Neuronal stem cell (in vitro differentiated cells): ENCODE results near the gene MYORG.
A peak's percentile ranks its signal among the peaks of the same experiment; 100 is the strongest.

Experiments used
- DNase-seq: peaks from one replicate; pipeline ENCODE4 v3.0.0-alpha.2; 2013; ENCODE audit warnings: low spot score
- H2AFZ ChIP-seq: one replicate; pipeline ENCODE4 v1.6.1; 2013; ENCODE audit warnings: mild to moderate bottlenecking, low read length, inconsistent platforms
- H2AK5ac ChIP-seq: 2 replicates; pipeline ENCODE4 v1.6.1; 2013; ENCODE audit warnings: low read depth, mild to moderate bottlenecking, inconsistent platforms, low read length, moderate library complexity, mixed read lengths
- H2BK120ac ChIP-seq: 2 replicates; pipeline ENCODE4 v1.6.1; 2013; ENCODE audit warnings: low read depth, mild to moderate bottlenecking, inconsistent platforms, low read length, moderate library complexity, mixed read lengths
- H2BK12ac ChIP-seq: one replicate; pipeline ENCODE4 v1.6.1; 2013; ENCODE audit warnings: low read length, inconsistent platforms
- H2BK15ac ChIP-seq: 2 replicates; pipeline ENCODE4 v1.6.1; 2013; ENCODE audit warnings: mild to moderate bottlenecking, low read length, inconsistent platforms, mixed read lengths
- H2BK5ac ChIP-seq: one replicate; pipeline ENCODE4 v1.6.1; 2013; ENCODE audit warnings: inconsistent platforms, mild to moderate bottlenecking, low read length, moderate library complexity
- H3K14ac ChIP-seq: one replicate; pipeline ENCODE4 v1.6.1; 2013; ENCODE audit warnings: low read length, inconsistent platforms
- H3K18ac ChIP-seq: 2 replicates; pipeline ENCODE4 v1.6.1; 2013; ENCODE audit warnings: low read length, inconsistent platforms
- H3K23ac ChIP-seq: 2 replicates; pipeline ENCODE4 v1.6.1; 2013; ENCODE audit warnings: low read depth, mild to moderate bottlenecking, mixed read lengths, low read length, inconsistent platforms; ENCODE audit not compliant: poor library complexity
- H3K27ac ChIP-seq: replicated peaks from 3 replicates; pipeline ENCODE4 v1.5.1; 2013; ENCODE audit warnings: low read length, inconsistent platforms
- H3K27me3 ChIP-seq, 3 experiments: 2 replicates each; pipeline ENCODE4 v1.6.1; 2013; ENCODE audit warnings: low read length in 3 of 3, mild to moderate bottlenecking in 2 of 3, inconsistent platforms in 1 of 3, low read depth in 1 of 3, mixed read lengths in 1 of 3, moderate library complexity in 1 of 3; ENCODE audit not compliant: control insufficient read depth in 3 of 3, insufficient read depth in 3 of 3
- H3K36me3 ChIP-seq, 2 donors: replicated peaks in 1 of 2; 2 replicates each; pipeline ENCODE4 v1.6.1; 2013; ENCODE audit warnings: low read length in 2 of 2; ENCODE audit not compliant: control insufficient read depth in 2 of 2, insufficient read depth in 2 of 2
- H3K4ac ChIP-seq: 2 replicates; pipeline ENCODE4 v1.6.1; 2013; ENCODE audit warnings: inconsistent platforms, mild to moderate bottlenecking, low read length, moderate library complexity
- H3K4me1 ChIP-seq, 2 donors: 1 replicate in 1 of 2; 2 replicates in 1 of 2; pipeline ENCODE4 v1.6.1; 2013; ENCODE audit warnings: low read length in 2 of 2, low read depth in 1 of 2; ENCODE audit not compliant: control insufficient read depth in 2 of 2, insufficient read depth in 1 of 2
- H3K4me2 ChIP-seq: one replicate; pipeline ENCODE4 v1.6.1; 2013; ENCODE audit warnings: mild to moderate bottlenecking, low read length, inconsistent platforms; ENCODE audit not compliant: insufficient read depth, poor library complexity, severe bottlenecking
- H3K4me3 ChIP-seq, 2 donors: 2 replicates each; pipeline ENCODE4 v1.5.1; 2013; ENCODE audit warnings: low read length in 2 of 2, mild to moderate bottlenecking in 2 of 2, inconsistent platforms in 1 of 2, moderate library complexity in 1 of 2
- H3K79me1 ChIP-seq: one replicate; pipeline ENCODE4 v1.6.1; 2013; ENCODE audit warnings: low read depth, mild to moderate bottlenecking, inconsistent platforms, low read length, moderate library complexity
- H3K9ac ChIP-seq: one replicate; pipeline ENCODE4 v1.6.1; 2013; ENCODE audit warnings: mild to moderate bottlenecking, low read depth, low read length, inconsistent platforms; ENCODE audit not compliant: poor library complexity
- H3K9me3 ChIP-seq, 2 donors: replicated peaks in 1 of 2; 2 replicates each; pipeline versions ENCODE3 to v1.6.1; 2013; ENCODE audit warnings: low read length in 2 of 2, mild to moderate bottlenecking in 2 of 2, inconsistent platforms in 1 of 2, low read depth in 1 of 2, mixed read lengths in 1 of 2, moderate library complexity in 1 of 2; ENCODE audit not compliant: control insufficient read depth in 2 of 2, insufficient read depth in 1 of 2
- H4K8ac ChIP-seq: one replicate; pipeline ENCODE4 v1.6.1; 2013; ENCODE audit warnings: low read depth, mild to moderate bottlenecking, inconsistent platforms, low read length, moderate library complexity
- H4K91ac ChIP-seq: one replicate; pipeline ENCODE4 v1.6.1; 2013; ENCODE audit warnings: low read length, low read depth, mild to moderate bottlenecking, inconsistent platforms; ENCODE audit not compliant: poor library complexity
- WGBS, 2 donors: extraction: QIAGEN DNeasy Blood & Tissue Kit; methylation state at CpG; one replicate each; pipeline ENCODE4 v1.1.7; 2013; ENCODE audit warnings: missing lambda C conversion rate in 2 of 2, mixed read lengths in 1 of 2; ENCODE audit not compliant: insufficient read length in 2 of 2, insufficient replicate concordance in 1 of 2; ENCODE audit errors: extremely low coverage in 2 of 2; 5-methylcytosine and 5-hydroxymethylcytosine counted together

Gene MYORG

GRCh38 chr9:34347800-34348158 is 28.9 kb downstream of the MYORG start:
- Histone ChIP-seq H3K27ac (no peak overlapping the region), H3K9me3 (no peaks in the 10 kb centered on the region)

GRCh38 chr9:34346873-34347799 is 29.6 kb downstream of the MYORG start:
- Histone ChIP-seq H3K18ac (no peak overlapping the region), H2AK5ac (no peak overlapping the region), H3K27ac (no peak overlapping the region), H2BK15ac (no peak overlapping the region), H2BK12ac (peak overlapping the region; percentile 73), H4K91ac (no peak overlapping the region), H3K36me3 (peaks cover 5 to 24% of the 10 kb centered on the region in 2 donors), H3K79me1 (peaks cover 3% of the 10 kb centered on the region), H4K8ac (no peak overlapping the region), H3K4me1 (no peaks in the 10 kb centered on the region), H3K4me2 (no peak overlapping the region), H3K4ac (no peak overlapping the region), H3K4me3 (no peak overlapping the region), H3K14ac (no peak overlapping the region), H3K9ac (peak overlapping the region; percentile 44), H3K27me3 (no peaks in the 10 kb centered on the region), H3K9me3 (no peaks in the 10 kb centered on the region), H2AFZ (no peak overlapping the region), H3K23ac (no peak overlapping the region), H2BK120ac (no peak overlapping the region), H2BK5ac (peak overlapping the region; percentile 39)
- WGBS, 2 donors, result no CpG with 5 or more reads among the region's 15 CpGs
- DNase-seq, result no peak

More at GRCh38 chr9:34347800-34348158, 28.9 kb downstream of the MYORG start:
- no peak for DNase-seq
- no peak overlapping the region for H3K14ac ChIP-seq
- H3K4me1 ChIP-seq, result no peaks in the 10 kb centered on the region
- H2BK5ac ChIP-seq, result no peak overlapping the region
- no peak overlapping the region for H2BK120ac ChIP-seq
- no peak overlapping the region for H2BK12ac ChIP-seq
- H3K23ac ChIP-seq, result no peak overlapping the region
- H4K8ac ChIP-seq, result no peak overlapping the region
- no peak overlapping the region for H3K4me2 ChIP-seq
- no peak overlapping the region for H3K18ac ChIP-seq
- no peak overlapping the region for H3K9ac ChIP-seq
- no peak overlapping the region for H2AK5ac ChIP-seq
- no peak overlapping the region for H3K4ac ChIP-seq
- H3K79me1 ChIP-seq, result peaks cover 3% of the 10 kb centered on the region
- no peak overlapping the region for H3K4me3 ChIP-seq
- H2AFZ ChIP-seq, result no peak overlapping the region
- H3K27me3 ChIP-seq, result no peaks in the 10 kb centered on the region
- H4K91ac ChIP-seq, result no peak overlapping the region
- peaks cover 5 to 18% of the 10 kb centered on the region in 2 donors for H3K36me3 ChIP-seq
- H2BK15ac ChIP-seq, result no peak overlapping the region

- Histone ChIP-seq H3K27ac (no peak overlapping the region), H3K14ac (no peak overlapping the region), H4K8ac (no peak overlapping the region), H3K79me1 (peaks cover 3% of the 10 kb centered on the region), H3K9ac (no peak overlapping the region), H3K9me3 (no peaks in the 10 kb centered on the region), H3K4me1 (no peaks in the 10 kb centered on the region), H3K23ac (no peak overlapping the region), H3K36me3 (peaks cover 14 to 55% of the 10 kb centered on the region in 2 donors), H4K91ac (no peak overlapping the region), H3K4me2 (no peak overlapping the region), H2AFZ (no peak overlapping the region), H2BK15ac (no peak overlapping the region), H3K18ac (no peak overlapping the region), H3K27me3 (no peaks in the 10 kb centered on the region), H2AK5ac (no peak overlapping the region), H2BK5ac (no peak overlapping the region), H2BK12ac (no peak overlapping the region), H3K4me3 (no peak overlapping the region), H3K4ac (no peak overlapping the region), H2BK120ac (no peak overlapping the region)
- DNase-seq, result no peak
- WGBS, 2 donors, result no CpG with 5 or more reads among the region's 1 CpG
Observed at GRCh38 chr9:34343605-34344004, 33.1 kb downstream of the MYORG start.

- peaks cover 3% of the 10 kb centered on the region for H3K79me1 ChIP-seq
- H2AFZ ChIP-seq, result no peak overlapping the region
- H3K27me3 ChIP-seq, result no peaks in the 10 kb centered on the region
- no peak overlapping the region for H3K4me3 ChIP-seq
- no peak overlapping the region for H4K8ac ChIP-seq
- no peak overlapping the region for H2BK120ac ChIP-seq
- H3K9me3 ChIP-seq, result no peaks in the 10 kb centered on the region
- H3K27ac ChIP-seq, result no peak overlapping the region
- no peak overlapping the region for H3K9ac ChIP-seq
- no peaks in the 10 kb centered on the region for H3K4me1 ChIP-seq
- no peak overlapping the region for H2AK5ac ChIP-seq
- H3K4me2 ChIP-seq, result no peak overlapping the region
- H3K18ac ChIP-seq, result no peak overlapping the region
- H3K4ac ChIP-seq, result no peak overlapping the region
- no peak overlapping the region for H2BK5ac ChIP-seq
- no peak overlapping the region for H2BK12ac ChIP-seq
- no peak for DNase-seq
- WGBS, 2 donors, result no CpG with 5 or more reads among the region's 5 CpGs
- H3K36me3 ChIP-seq, result peaks cover 16 to 60% of the 10 kb centered on the region in 2 donors
- H3K23ac ChIP-seq, result no peak overlapping the region
- H2BK15ac ChIP-seq, result no peak overlapping the region
- no peak overlapping the region for H3K14ac ChIP-seq
- no peak overlapping the region for H4K91ac ChIP-seq
Observed at GRCh38 chr9:34343090-34343489, 33.6 kb downstream of the MYORG start.
